ENCODE data around the gene HPCAL1. TPM values are rescaled to one million over a fixed set of nuclear protein-coding genes. Genes with fewer than 3 reads are reported as not detected.

HPCAL1 gene
- total RNA-seq, 1 donor from 2014 or later = 13.1 TPM

DNA sequence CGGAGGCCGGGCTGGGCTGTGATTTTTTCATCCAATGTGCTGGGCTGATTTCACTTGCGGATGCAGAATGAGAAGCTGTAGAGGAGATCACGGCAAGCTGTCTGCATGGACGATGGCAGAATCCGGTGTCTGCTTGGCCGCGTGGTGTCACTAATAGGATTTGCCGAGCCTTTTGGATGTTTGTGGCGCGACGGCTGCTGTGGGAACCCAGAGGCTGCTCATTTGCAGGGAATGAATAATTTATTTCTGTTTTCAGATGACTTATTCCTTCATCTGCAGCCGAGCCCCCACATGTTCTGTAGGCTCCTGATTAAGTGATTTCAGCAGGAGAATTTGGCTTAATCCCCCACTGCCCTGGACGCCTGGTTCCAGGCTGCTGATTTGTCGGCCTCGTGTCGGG lies 82.8 kb downstream of the HPCAL1 start:
- H3K27ac Mint-ChIP-seq (ENCODE audit: unreplicated experiment) = no peak overlapping the region
- H3K27me3 Mint-ChIP-seq (ENCODE audit: unreplicated experiment) = peaks cover 4% of the 10 kb centered on the region
- DNase-seq = peak; percentile 35
- H3K9me3 Mint-ChIP-seq (ENCODE audit: unreplicated experiment) = no peaks in the 10 kb centered on the region
- TF ChIP-seq, protein P1, sequence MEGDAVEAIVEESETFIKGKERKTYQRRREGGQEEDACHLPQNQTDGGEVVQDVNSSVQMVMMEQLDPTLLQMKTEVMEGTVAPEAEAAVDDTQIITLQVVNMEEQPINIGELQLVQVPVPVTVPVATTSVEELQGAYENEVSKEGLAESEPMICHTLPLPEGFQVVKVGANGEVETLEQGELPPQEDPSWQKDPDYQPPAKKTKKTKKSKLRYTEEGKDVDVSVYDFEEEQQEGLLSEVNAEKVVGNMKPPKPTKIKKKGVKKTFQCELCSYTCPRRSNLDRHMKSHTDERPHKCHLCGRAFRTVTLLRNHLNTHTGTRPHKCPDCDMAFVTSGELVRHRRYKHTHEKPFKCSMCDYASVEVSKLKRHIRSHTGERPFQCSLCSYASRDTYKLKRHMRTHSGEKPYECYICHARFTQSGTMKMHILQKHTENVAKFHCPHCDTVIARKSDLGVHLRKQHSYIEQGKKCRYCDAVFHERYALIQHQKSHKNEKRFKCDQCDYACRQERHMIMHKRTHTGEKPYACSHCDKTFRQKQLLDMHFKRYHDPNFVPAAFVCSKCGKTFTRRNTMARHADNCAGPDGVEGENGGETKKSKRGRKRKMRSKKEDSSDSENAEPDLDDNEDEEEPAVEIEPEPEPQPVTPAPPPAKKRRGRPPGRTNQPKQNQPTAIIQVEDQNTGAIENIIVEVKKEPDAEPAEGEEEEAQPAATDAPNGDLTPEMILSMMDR (IDR thresholded peaks at IDR 0.05; ENCODE audit: partially characterized antibody, unreplicated experiment) = no peak
- H3K4me3 Mint-ChIP-seq (ENCODE audit: unreplicated experiment) = no peak overlapping the region
- peaks cover 14% of the 10 kb centered on the region for H3K4me1 Mint-ChIP-seq (ENCODE audit: low read depth, unreplicated experiment)
- H3K36me3 Mint-ChIP-seq (ENCODE audit: unreplicated experiment) = no peaks in the 10 kb centered on the region

DNA sequence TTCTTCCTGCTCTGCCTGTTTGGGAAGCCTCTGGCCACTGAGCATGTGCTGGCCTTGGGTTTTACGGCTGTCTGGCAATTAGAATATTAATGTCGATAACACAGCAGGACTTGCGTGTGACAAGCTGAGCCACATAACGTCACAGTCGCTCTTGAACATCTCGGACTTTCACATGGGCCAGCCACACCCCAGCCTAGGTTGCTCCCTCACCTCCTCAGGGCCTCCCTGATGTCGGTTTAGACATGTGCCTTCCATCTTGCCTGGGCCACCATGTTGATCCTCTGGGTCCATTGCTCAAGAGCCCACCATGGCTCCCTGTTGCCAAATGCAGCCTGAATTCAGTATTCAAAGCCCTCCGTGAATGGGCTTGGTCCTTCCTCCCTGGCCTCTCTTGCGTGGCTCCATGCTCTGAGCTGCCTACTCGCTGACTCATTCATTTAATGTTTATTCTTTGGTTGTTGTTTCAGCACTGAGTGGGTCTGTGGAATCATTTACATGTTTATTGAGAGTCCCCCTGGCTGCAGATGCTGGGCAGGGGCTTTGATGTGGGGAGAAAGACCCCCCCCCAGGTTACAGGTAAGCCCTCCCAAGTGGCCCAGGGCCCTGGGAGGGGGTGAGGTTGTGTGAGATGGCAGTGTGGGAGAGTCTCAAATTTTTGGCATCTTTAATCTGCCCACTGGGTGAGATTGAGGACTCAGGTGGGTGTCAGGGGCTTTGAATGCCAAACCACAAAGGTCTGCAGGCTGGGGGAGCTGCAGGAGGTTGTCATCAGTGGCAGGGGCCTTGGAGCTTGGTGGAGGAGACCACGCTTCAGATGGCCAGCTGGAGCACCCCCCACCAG lies 83.4 kb downstream of the HPCAL1 start:
- Mint-ChIP-seq H3K27me3 (ENCODE audit: unreplicated experiment) (peaks cover 4% of the 10 kb centered on the region), H3K4me1 (ENCODE audit: low read depth, unreplicated experiment) (peaks cover 11% of the 10 kb centered on the region), H3K9me3 (ENCODE audit: unreplicated experiment) (no peaks in the 10 kb centered on the region), H3K27ac (ENCODE audit: unreplicated experiment) (peak overlapping the region; percentile 17), H3K4me3 (ENCODE audit: unreplicated experiment) (peak overlapping the region; percentile 30), H3K36me3 (ENCODE audit: unreplicated experiment) (no peaks in the 10 kb centered on the region)
- no peak for DNase-seq
- TF ChIP-seq, protein P1 (IDR thresholded peaks at IDR 0.05; ENCODE audit: partially characterized antibody, unreplicated experiment) = no peak

DNA sequence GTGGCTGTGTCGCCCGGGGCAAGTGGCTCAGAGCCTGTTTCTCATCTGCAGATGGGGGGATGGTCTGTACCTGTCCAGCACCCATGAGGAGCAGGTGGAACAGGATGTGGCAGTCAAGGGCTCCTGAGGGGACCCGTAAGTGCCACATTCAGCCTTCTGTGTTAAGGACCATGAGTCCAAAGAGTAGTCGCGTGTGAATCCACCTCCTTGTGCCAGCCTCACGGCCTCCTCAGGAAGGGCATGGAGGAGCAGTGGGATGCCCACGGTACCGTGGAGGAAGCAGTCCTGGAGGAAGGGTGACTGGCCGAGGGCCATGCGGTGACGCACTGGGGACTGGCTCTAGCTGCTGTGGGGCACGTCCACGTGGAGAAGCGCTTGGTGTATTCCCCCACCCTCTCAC lies 84.3 kb downstream of the HPCAL1 start:
- DNase-seq = no peak
- H3K4me3 Mint-ChIP-seq (ENCODE audit: unreplicated experiment) = no peak overlapping the region
- no peaks in the 10 kb centered on the region for H3K36me3 Mint-ChIP-seq (ENCODE audit: unreplicated experiment)
- peaks cover 11% of the 10 kb centered on the region for H3K4me1 Mint-ChIP-seq (ENCODE audit: low read depth, unreplicated experiment)
- no peaks in the 10 kb centered on the region for H3K9me3 Mint-ChIP-seq (ENCODE audit: unreplicated experiment)
- H3K27ac Mint-ChIP-seq (ENCODE audit: unreplicated experiment) = no peak overlapping the region
- TF ChIP-seq, protein P1 (IDR thresholded peaks at IDR 0.05; ENCODE audit: partially characterized antibody, unreplicated experiment) = no peak
- peaks cover 4% of the 10 kb centered on the region for H3K27me3 Mint-ChIP-seq (ENCODE audit: unreplicated experiment)

DNA sequence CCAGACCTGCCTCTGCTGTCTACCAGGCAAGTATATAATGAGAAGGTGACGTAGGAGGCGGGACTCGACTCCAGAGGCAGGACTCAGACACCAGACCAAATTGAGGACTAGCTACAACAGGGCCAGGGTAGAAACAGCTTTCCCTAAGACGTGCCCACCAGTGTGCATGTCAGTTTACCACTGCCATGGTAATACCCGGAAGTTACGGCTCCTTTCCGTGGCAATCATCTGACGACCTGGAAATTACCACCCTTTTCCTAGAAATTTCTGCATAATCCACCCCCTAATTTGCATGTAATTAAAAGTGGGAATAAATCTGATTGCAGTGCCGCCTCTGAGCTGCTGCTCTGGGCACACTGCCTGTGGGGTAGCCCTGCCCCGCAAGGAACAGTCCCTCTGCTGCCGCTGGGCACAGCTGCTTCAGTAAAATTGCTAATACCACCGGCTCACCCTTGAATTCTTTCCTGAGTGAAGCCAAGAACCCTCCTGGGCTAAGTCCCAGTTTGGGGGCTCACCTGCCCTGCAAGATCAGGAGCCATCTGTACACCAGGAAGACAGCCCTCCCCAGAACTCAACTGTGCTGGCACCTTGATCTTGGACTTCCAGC lies 86.4 kb downstream of the HPCAL1 start:
- Mint-ChIP-seq H3K9me3 (ENCODE audit: unreplicated experiment) (no peaks in the 10 kb centered on the region), H3K27me3 (ENCODE audit: unreplicated experiment) (peaks cover 2% of the 10 kb centered on the region), H3K4me3 (ENCODE audit: unreplicated experiment) (no peak overlapping the region), H3K36me3 (ENCODE audit: unreplicated experiment) (no peaks in the 10 kb centered on the region), H3K4me1 (ENCODE audit: low read depth, unreplicated experiment) (peaks cover 14% of the 10 kb centered on the region), H3K27ac (ENCODE audit: unreplicated experiment) (no peak overlapping the region)
- TF ChIP-seq, protein P1 (IDR thresholded peaks at IDR 0.05; ENCODE audit: partially characterized antibody, unreplicated experiment) = no peak
- DNase-seq = no peak

DNA sequence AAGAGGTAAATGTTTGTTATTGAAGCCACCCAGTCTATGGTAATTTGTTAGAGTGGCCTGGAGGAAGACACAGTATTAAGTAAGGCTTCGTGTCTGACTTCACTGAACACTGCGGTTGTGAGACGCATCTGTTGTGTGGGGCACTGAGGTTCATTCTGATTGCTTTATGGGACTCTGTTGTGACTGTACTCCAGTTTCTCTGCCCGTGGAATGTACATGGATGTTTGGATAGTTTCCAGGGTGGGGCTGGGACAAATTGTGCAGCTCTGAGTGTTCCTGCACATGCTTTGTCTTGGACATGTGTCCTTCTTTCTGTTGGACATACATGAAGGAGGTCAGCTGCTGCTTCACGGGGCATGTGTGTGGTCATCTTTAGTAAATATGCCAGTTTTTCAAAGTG lies 86.9 kb downstream of the HPCAL1 start:
- Mint-ChIP-seq H3K27me3 (ENCODE audit: unreplicated experiment) (peaks cover 2% of the 10 kb centered on the region), H3K4me3 (ENCODE audit: unreplicated experiment) (no peak overlapping the region), H3K27ac (ENCODE audit: unreplicated experiment) (no peak overlapping the region), H3K36me3 (ENCODE audit: unreplicated experiment) (no peaks in the 10 kb centered on the region), H3K4me1 (ENCODE audit: low read depth, unreplicated experiment) (peaks cover 12% of the 10 kb centered on the region), H3K9me3 (ENCODE audit: unreplicated experiment) (no peaks in the 10 kb centered on the region)
- TF ChIP-seq, protein P1 (IDR thresholded peaks at IDR 0.05; ENCODE audit: partially characterized antibody, unreplicated experiment) = no peak
- no peak for DNase-seq

Measured in glutamatergic neuron (in vitro differentiated cells).